H1 (cell line): ENCODE data around the gene HERC4. TPM values are rescaled to one million over a fixed set of nuclear protein-coding genes. Genes with fewer than 3 reads are reported as not detected.
A peak's percentile ranks its signal among the peaks of the same experiment; 100 is the strongest.

ENCODE experiments used
- CTCF ChIA-PET: fragments of 300-600 bp; sonication (Branson Sonifier 250); formaldehyde crosslinking; loops from one replicate; lab custom pipeline; 2021; ENCODE audit not compliant: partially characterized antibody; lab: Charles Lee
- POLR2A ChIA-PET: fragments of 300-600 bp; sonication (Branson Sonifier 250); formaldehyde crosslinking; loops from one replicate; lab custom pipeline; 2021; ENCODE audit warnings: inconsistent platforms; ENCODE audit not compliant: partially characterized antibody; lab: Charles Lee
- DNase-seq, 2 experiments: peaks; one replicate each; pipeline versions ENCODE4 v3.0.0 to v3.0.0-alpha.2; 2010 to 2022; ENCODE audit warnings: low spot score in 2 of 2, low read depth in 1 of 2, mixed read lengths in 1 of 2
- FAIRE-seq: peaks from 2 replicates; lab custom pipeline; 2011; peaks lifted over from hg19 to GRCh38; lab: Jason Lieb, UNC
- H2AFZ ChIP-seq: 2 replicates; pipeline ENCODE4 v1.8.1; 2012; ENCODE audit warnings: low read length, inconsistent platforms
- H2AK5ac ChIP-seq: 2 replicates; pipeline ENCODE4 v1.6.1; 2013; ENCODE audit warnings: low read depth, low read length
- H2BK120ac ChIP-seq: replicated peaks from 2 replicates; pipeline ENCODE3; 2013; ENCODE audit warnings: low read depth, low read length, inconsistent platforms
- H2BK12ac ChIP-seq: 2 replicates; pipeline ENCODE4 v1.6.1; 2013; ENCODE audit warnings: low read depth, low read length
- H2BK15ac ChIP-seq: 2 replicates; pipeline ENCODE4 v1.6.1; 2013; ENCODE audit warnings: low read length
- H2BK20ac ChIP-seq: 2 replicates; pipeline ENCODE4 v1.6.1; 2013; ENCODE audit warnings: low read length
- H2BK5ac ChIP-seq: 2 replicates; pipeline ENCODE4 v1.6.1; 2013; ENCODE audit warnings: low read depth, low read length
- H3K14ac ChIP-seq: 2 replicates; pipeline ENCODE4 v1.6.1; 2013; ENCODE audit warnings: inconsistent platforms; ENCODE audit not compliant: insufficient read length
- H3K18ac ChIP-seq: 2 replicates; pipeline ENCODE4 v1.6.1; 2013; ENCODE audit warnings: low read length; ENCODE audit errors: extremely low read depth
- H3K23ac ChIP-seq: 2 replicates; pipeline ENCODE4 v1.6.1; 2013; ENCODE audit warnings: inconsistent platforms; ENCODE audit not compliant: insufficient read length
- H3K23me2 ChIP-seq: 2 replicates; pipeline ENCODE4 v1.6.1; 2013; ENCODE audit warnings: low read depth, low read length
- H3K27ac ChIP-seq: 2 replicates; pipeline ENCODE4 v1.6.1; 2011; ENCODE audit warnings: low read depth, low read length, inconsistent platforms
- H3K27me3 ChIP-seq, 4 experiments: replicated peaks in 1 of 4; 1 replicate in 1 of 4; 2 replicates in 3 of 4; pipeline versions ENCODE4 v1.6.1 to v1.8.1; 2011 to 2013; ENCODE audit warnings: low read length in 3 of 4, mild to moderate bottlenecking in 3 of 4, inconsistent platforms in 2 of 4, mixed read lengths in 2 of 4, moderate library complexity in 1 of 4; ENCODE audit not compliant: control insufficient read depth in 3 of 4, insufficient read depth in 3 of 4; ENCODE audit errors: extremely low read depth in 1 of 4
- H3K36me3 ChIP-seq, 4 experiments: 2 replicates each; pipeline versions ENCODE4 v1.6.1 to v1.8.1; 2011 to 2013; ENCODE audit warnings: mild to moderate bottlenecking in 4 of 4, low read length in 3 of 4, moderate library complexity in 2 of 4, control low read depth in 1 of 4, inconsistent platforms in 1 of 4; ENCODE audit not compliant: insufficient read depth in 4 of 4, control insufficient read depth in 2 of 4
- H3K4ac ChIP-seq: replicated peaks from 2 replicates; pipeline ENCODE3; 2013; ENCODE audit warnings: low read length, low read depth, mixed read lengths, inconsistent platforms; ENCODE audit not compliant: insufficient read length
- H3K4me1 ChIP-seq, 4 experiments: replicated peaks in 1 of 4; 1 replicate in 1 of 4; 2 replicates in 3 of 4; pipeline versions ENCODE4 v1.6.1 to v1.8.1; 2011 to 2013; ENCODE audit warnings: low read length in 3 of 4, inconsistent platforms in 2 of 4, mixed read lengths in 1 of 4; ENCODE audit not compliant: insufficient read depth in 4 of 4, control insufficient read depth in 3 of 4
- H3K4me2 ChIP-seq, 2 experiments: 2 replicates each; pipeline versions ENCODE4 v1.6.1 to v1.8.1; 2011 to 2013; ENCODE audit warnings: low read depth in 2 of 2, low read length in 2 of 2, control low read depth in 1 of 2, inconsistent platforms in 1 of 2, mild to moderate bottlenecking in 1 of 2; ENCODE audit not compliant: insufficient read depth in 1 of 2
- H3K4me3 ChIP-seq, 4 experiments: fragments of 200-600, 300-600 bp in 1 of 4; sonication (generic), shearing (Covaris generic), sonication (Bioruptor Twin) in 1 of 4; 2 replicates each; pipeline versions ENCODE4 v1.5.1 to v1.8.1; 2011 to 2016; ENCODE audit warnings: low read length in 4 of 4, low read depth in 3 of 4, control low read depth in 2 of 4, inconsistent platforms in 2 of 4, mild to moderate bottlenecking in 2 of 4, mixed read lengths in 1 of 4, moderate library complexity in 1 of 4; ENCODE audit not compliant: insufficient read depth in 2 of 4; ENCODE audit errors: extremely low read depth in 1 of 4
- H3K56ac ChIP-seq: replicated peaks from 2 replicates; pipeline ENCODE3; 2013; ENCODE audit warnings: low read depth, mild to moderate bottlenecking, mixed read lengths, low read length, inconsistent platforms; ENCODE audit not compliant: insufficient read length
- H3K79me1 ChIP-seq: 2 replicates; pipeline ENCODE4 v1.6.1; 2013; ENCODE audit warnings: low read depth, low read length, control low read depth
- H3K79me2 ChIP-seq, 2 experiments: 2 replicates each; pipeline versions ENCODE4 v1.6.1 to v1.8.1; 2012 to 2013; ENCODE audit warnings: low read length in 2 of 2, mild to moderate bottlenecking in 2 of 2, inconsistent platforms in 1 of 2; ENCODE audit not compliant: insufficient read depth in 2 of 2, control insufficient read depth in 1 of 2
- H3K9ac ChIP-seq, 4 experiments: replicated peaks in 1 of 4; 1 replicate in 1 of 4; 2 replicates in 3 of 4; pipeline versions ENCODE4 v1.6.1 to v1.8.1; 2011 to 2013; ENCODE audit warnings: low read depth in 3 of 4, low read length in 3 of 4, control low read depth in 2 of 4, mild to moderate bottlenecking in 2 of 4, moderate library complexity in 2 of 4, inconsistent platforms in 1 of 4; ENCODE audit errors: extremely low read depth in 1 of 4
- H3K9me3 ChIP-seq, 2 experiments: 2 replicates each; pipeline versions ENCODE4 v1.6.1 to v1.8.1; 2012 to 2013; ENCODE audit warnings: mild to moderate bottlenecking in 2 of 2, moderate library complexity in 2 of 2, control low read depth in 1 of 2, inconsistent platforms in 1 of 2, low read depth in 1 of 2, low read length in 1 of 2, mixed read lengths in 1 of 2; ENCODE audit not compliant: insufficient read depth in 2 of 2
- H4K20me1 ChIP-seq, 2 experiments: replicated peaks in 1 of 2; 2 replicates each; pipeline versions ENCODE3 to v1.8.1; 2011 to 2013; ENCODE audit warnings: inconsistent platforms in 2 of 2, low read length in 2 of 2, mild to moderate bottlenecking in 1 of 2; ENCODE audit not compliant: insufficient read depth in 2 of 2, control insufficient read depth in 1 of 2
- H4K5ac ChIP-seq: 2 replicates; pipeline ENCODE4 v1.6.1; 2013; ENCODE audit warnings: low read length, low read depth, mixed read lengths, inconsistent platforms; ENCODE audit not compliant: insufficient read length
- H4K8ac ChIP-seq: 2 replicates; pipeline ENCODE4 v1.8.0; 2013; ENCODE audit warnings: mild to moderate bottlenecking, moderate library complexity, low read length, inconsistent platforms; ENCODE audit not compliant: insufficient read depth; ENCODE audit errors: extremely low read depth
- H4K91ac ChIP-seq: replicated peaks from 2 replicates; pipeline ENCODE3; 2013; ENCODE audit warnings: low read length, mixed read lengths, inconsistent platforms; ENCODE audit not compliant: insufficient read length
- CBX5 ChIP-seq: fragments of 300-800, 300-1000 bp; sonication (generic); IDR thresholded peaks from 2 replicates; pipeline ENCODE4 v1.7.1; 2016; ENCODE audit warnings: antibody characterized with exemption, low read length, low read depth
- GABPA ChIP-seq: IDR thresholded peaks from 2 replicates; pipeline ENCODE4 v1.6.1; 2011; ENCODE audit warnings: mild to moderate bottlenecking, low read length, moderate library complexity, borderline replicate concordance; ENCODE audit not compliant: insufficient read depth
- HDAC2 ChIP-seq, 2 experiments: fragments of 300-600 bp in 1 of 2; sonication (generic) in 1 of 2; IDR thresholded peaks; 2 replicates each; pipeline ENCODE4 v1.6.1; 2011 to 2012; ENCODE audit warnings: low read depth in 2 of 2, low read length in 2 of 2, mild to moderate bottlenecking in 2 of 2, moderate library complexity in 2 of 2, borderline replicate concordance in 1 of 2, inconsistent platforms in 1 of 2
- JUND ChIP-seq: IDR thresholded peaks from 2 replicates; pipeline ENCODE4 v1.6.1; 2011; ENCODE audit warnings: mild to moderate bottlenecking, improper control_type of control experiment, low read length
- NRF1 ChIP-seq: IDR thresholded peaks from 2 replicates; pipeline ENCODE4 v1.6.1; 2011; ENCODE audit warnings: mild to moderate bottlenecking, low read depth, low read length, improper control_type of control experiment
- RNF2 ChIP-seq: fragments of 200-900, 300-1000 bp; sonication (generic); IDR thresholded peaks from 2 replicates; pipeline ENCODE4 v1.7.1; 2016; ENCODE audit warnings: borderline replicate concordance, low read depth, mild to moderate bottlenecking, antibody characterized with exemption, low read length; ENCODE audit not compliant: poor library complexity, severe bottlenecking; ENCODE audit errors: missing control alignments
- TAF1 ChIP-seq: IDR thresholded peaks from 2 replicates; pipeline ENCODE4 v1.6.1; 2011; ENCODE audit warnings: mild to moderate bottlenecking, low read depth, low read length
- WGBS, 2 experiments: shearing (Covaris generic) in 1 of 2; methylation state at CpG; one replicate each; pipeline versions ENCODE4 v1.1.6 to v1.1.7; 2013 to 2015; ENCODE audit warnings: low lambda C conversion rate in 2 of 2, mixed read lengths in 2 of 2, inconsistent platforms in 1 of 2, low coverage in 1 of 2, missing lambda C conversion rate in 1 of 2; ENCODE audit not compliant: insufficient replicate concordance in 2 of 2, insufficient coverage in 1 of 2, insufficient read length in 1 of 2; ENCODE audit errors: extremely low coverage in 1 of 2, missing lambda C conversion rate in 1 of 2; 5-methylcytosine and 5-hydroxymethylcytosine counted together
- long read RNA-seq, 2 experiments: library from RNA in 1 of 2; library from capped mRNA in 1 of 2; stranded (forward); transcript quantifications; one replicate each; pipeline ENCODE4 v2.0.0, GENCODE V29; 2021; ENCODE audit warnings: inconsistent platforms in 1 of 2
- polyA minus RNA-seq, 3 experiments: library from RNA; depleted of rRNA, polyadenylated mRNA; stranded (reverse); fragments of >200 nt; gene quantifications; 1 replicate in 2 of 3; 2 replicates in 1 of 3; pipeline ENCODE4 v1.2.3, GENCODE V29; 2011
- polyA plus RNA-seq, 7 experiments: library from polyadenylated mRNA; depleted of rRNA in 3 of 7; stranded (reverse) in 5 of 7; unstranded in 2 of 7; fragments of >200 nt in 5 of 7; fragments of 200-250 nt in 2 of 7; gene quantifications; 1 replicate in 5 of 7; 2 replicates in 1 of 7; 4 replicates in 1 of 7; pipeline versions ENCODE4 v1.2.1 to v1.2.3, GENCODE V29; 2011 to 2013; ENCODE audit warnings: missing spikeins in 2 of 7, mixed read lengths in 2 of 7
- total RNA-seq: library from RNA; stranded (reverse); fragmentation: NEBNext Ultra II Directional; extraction: Animal tissue kit (Norgen Biotek cat#: 25700); gene quantifications from 2 replicates; pipeline ENCODE4 v1.2.1, GENCODE V29; 2021

HERC4 gene
- total RNA-seq (39.3 and 44.0 TPM in 2 replicates), polyA plus RNA-seq (2011; rRNA removed) (5.7 and 7.5 TPM in 2 replicates), polyA minus RNA-seq (2011; rRNA and poly(A)+ RNA removed) (19.8 and 21.7 TPM in 2 replicates)
- 12.9 TPM for polyA plus RNA-seq (2011; cell fraction: cytosol; rRNA removed)
- polyA plus RNA-seq (2011; cell fraction: nucleus; rRNA removed) = 10.1 TPM
- 11.5 to 27.3 TPM (median 15.4 TPM) in 4 replicates for polyA plus RNA-seq (2012, experiment 1 of 2)
- 2.5 TPM for polyA plus RNA-seq (2012, experiment 2 of 2)
- polyA plus RNA-seq (2013, experiment 1 of 2) = 13.7 TPM
- polyA plus RNA-seq (2013, experiment 2 of 2) = 13.0 TPM
- 14.8 TPM for polyA minus RNA-seq (2011; cell fraction: cytosol; rRNA and poly(A)+ RNA removed)
- 40.2 TPM for polyA minus RNA-seq (2011; cell fraction: nucleus; rRNA and poly(A)+ RNA removed)
- long read RNA-seq, experiment 1, partial matches to known transcripts = 7 of 12 reads
- long read RNA-seq, experiment 1, other reads (novel, unspliced or antisense) = 5 of 12 reads
- long read RNA-seq, experiment 2, full-length matches to known transcripts = 7 of 34 reads
- long read RNA-seq, experiment 2, partial matches to known transcripts = 18 of 34 reads
- long read RNA-seq, experiment 2, other reads (novel, unspliced or antisense) = 9 of 34 reads

- H3K4ac ChIP-seq = peak within 1 kb of the TSS; percentile 62
- H3K18ac ChIP-seq = peak within 1 kb of the TSS; percentile 92
- ChIA-PET POLR2A (interaction anchor here (1.0 to 1.4 kb wide), 3 partner anchors 11 to 156 kb away, joined by 3 read pairs; no protein-coding TSS in a partner anchor), CTCF (interaction anchor here (0.6 to 1.4 kb wide), 2 partner anchors 30 to 81 kb away, joined by 3 read pairs; no protein-coding TSS in a partner anchor)
- peak within 1 kb of the TSS; percentile 65 to 68 for H3K4me2 ChIP-seq
- H3K9ac ChIP-seq = peak within 1 kb of the TSS; percentile 74 to 92 (median 80)
- H4K20me1 ChIP-seq = peaks cover 0 to 3% of the 10 kb centered on the region in 2 experiments
- peaks cover 0 to 44% of the 10 kb centered on the region in 2 experiments; a peak in 3 of 4 replicates for H3K79me2 ChIP-seq
- peak within 1 kb of the TSS; percentile 83 for H4K91ac ChIP-seq
- WGBS, 2 experiments = 3% methylated on average over 16 of the region's 64 CpGs; no CpG with 5 or more reads in 1 of the 2 experiments
- H3K27me3 ChIP-seq = no peaks in the 10 kb centered on the region
- H2BK120ac ChIP-seq = peak within 1 kb of the TSS; percentile 16
- peak within 1 kb of the TSS; percentile 96 for H4K5ac ChIP-seq
- peak within 1 kb of the TSS; percentile 78 to 92 (median 87) for H3K4me3 ChIP-seq
- H3K14ac ChIP-seq = no peak within 1 kb of the TSS
- 0 out of 2 replicates have a peak within 1 kb of the TSS, but pooled peaks have one; percentile 51 for H2BK12ac ChIP-seq
- DNase-seq = peak; percentile 66 to 86
- H2AFZ ChIP-seq = peak within 1 kb of the TSS; percentile 97
- no peak within 1 kb of the TSS for H3K23ac ChIP-seq
- H2BK15ac ChIP-seq = 0 out of 2 replicates have a peak within 1 kb of the TSS, but pooled peaks have one; percentile 74
- H3K23me2 ChIP-seq = peaks cover 4% of the 10 kb centered on the region
- peak within 1 kb of the TSS; percentile 84 for H2BK5ac ChIP-seq
- H3K4me1 ChIP-seq = peaks cover 0 to 10% (median 2%) of the 10 kb centered on the region in 4 experiments; a peak in 2 of 7 replicates
- H3K56ac ChIP-seq = peak within 1 kb of the TSS; percentile 96
- H3K9me3 ChIP-seq = no peaks in the 10 kb centered on the region
- FAIRE-seq = no peak
- H4K8ac ChIP-seq = peak within 1 kb of the TSS; percentile 89
- H3K27ac ChIP-seq = peak within 1 kb of the TSS; percentile 70; the same call in 1 of the 2 replicates
- peak within 1 kb of the TSS; percentile 79; the same call in 1 of the 2 replicates for H2AK5ac ChIP-seq
- H3K79me1 ChIP-seq = peaks cover 3% of the 10 kb centered on the region
- peaks cover 0 to 19% (median 0%) of the 10 kb centered on the region in 4 experiments; a peak in 3 of 8 replicates for H3K36me3 ChIP-seq
- no peak within 1 kb of the TSS for H2BK20ac ChIP-seq
- no peak for TF ChIP-seq RNF2
- TF ChIP-seq HDAC2 (IDR thresholded peaks at IDR 0.05; ENCODE audit: borderline replicate concordance in 1 of 2, low read depth in 2 of 2, low read length in 2 of 2) = peak; percentile 39 to 81; a peak in 1 of 4 replicates
- TF ChIP-seq CBX5 = no peak
- no peak for TF ChIP-seq JUND
- TF ChIP-seq GABPA = no peak
- TF ChIP-seq NRF1 = peak; percentile 70
- TF ChIP-seq TAF1 = peak; percentile 44; the same call in 1 of the 2 replicates
Measured at GRCh38 chr10:68074775-68075549, at the start of gene HERC4. Gene HERC4 (minus strand): TSS chr10:68075283. CDS start chr10:68073108, 2,175 bp downstream.
